Measurements from ENCODE around the gene CDYL2. TPM values are rescaled to one million over a fixed set of nuclear protein-coding genes. Genes with fewer than 3 reads are reported as not detected.

CDYL2 gene
- total and polyA plus RNA-seq, 7 donors, result 1.2 to 8.8 (median 2.5) TPM

GRCh38 chr16:80583466-80583865 lies 220.9 kb downstream of the CDYL2 start:
- intact Hi-C loops (cut with DNase I), result loop anchor here (10.0 kb wide), 1 partner anchor 241 kb away; no protein-coding TSS in a partner anchor
- Histone ChIP-seq H3K36me3 (no peaks in the 10 kb centered on the region), H3K4me1 (no peaks in the 10 kb centered on the region), H3K27ac (no peak overlapping the region), H3K9me3 (no peaks in the 10 kb centered on the region), H3K4me3 (no peak overlapping the region), H3K27me3 (no peaks in the 10 kb centered on the region)
- no peak for DNase-seq
- TF ChIP-seq POLR2A (IDR thresholded peaks at IDR 0.05) (no peak), CTCF (IDR thresholded peaks at IDR 0.05) (no peak), EP300 (IDR thresholded peaks at IDR 0.05) (no peak), POLR2AphosphoS5 (IDR thresholded peaks at IDR 0.05) (no peak)
- 82 to 84% methylated on average over 3 of the region's 3 CpGs for WGBS, 2 donors

- Histone ChIP-seq H3K4me3 (no peak overlapping the region), H3K9me3 (no peaks in the 10 kb centered on the region), H3K36me3 (no peaks in the 10 kb centered on the region), H3K27me3 (no peaks in the 10 kb centered on the region), H3K27ac (no peak overlapping the region), H3K4me1 (no peaks in the 10 kb centered on the region)
- no peak for DNase-seq
- TF ChIP-seq EP300 (IDR thresholded peaks at IDR 0.05), result no peak
- no peak for TF ChIP-seq POLR2A (IDR thresholded peaks at IDR 0.05)
- TF ChIP-seq CTCF (IDR thresholded peaks at IDR 0.05), result no peak
- TF ChIP-seq POLR2AphosphoS5 (IDR thresholded peaks at IDR 0.05), result no peak
- 76 to 86% methylated on average over 10 of the region's 10 CpGs for WGBS, 2 donors
- intact Hi-C loops (cut with DNase I), result loop anchor here (10.0 kb wide), 1 partner anchor 245 kb away; no protein-coding TSS in a partner anchor
These were observed 224.1 kb downstream of the CDYL2 start for GRCh38 chr16:80580109-80580832.

- Histone ChIP-seq H3K9me3 (no peaks in the 10 kb centered on the region), H3K27ac (no peak overlapping the region), H3K4me1 (no peaks in the 10 kb centered on the region), H3K4me3 (no peak overlapping the region), H3K36me3 (no peaks in the 10 kb centered on the region), H3K27me3 (no peaks in the 10 kb centered on the region)
- DNase-seq, result no peak
- 68 to 88% methylated on average over 11 of the region's 11 CpGs for WGBS, 2 donors
- TF ChIP-seq EP300 (IDR thresholded peaks at IDR 0.05), result no peak
- no peak for TF ChIP-seq POLR2A (IDR thresholded peaks at IDR 0.05)
- TF ChIP-seq CTCF (IDR thresholded peaks at IDR 0.05), result no peak
- no peak for TF ChIP-seq POLR2AphosphoS5 (IDR thresholded peaks at IDR 0.05)
- intact Hi-C loops (cut with DNase I), result no loop called here
These were observed 226.7 kb downstream of the CDYL2 start for GRCh38 chr16:80577485-80578280.

- TF ChIP-seq POLR2A (IDR thresholded peaks at IDR 0.05), result no peak
- no peak for TF ChIP-seq POLR2AphosphoS5 (IDR thresholded peaks at IDR 0.05)
- TF ChIP-seq CTCF (IDR thresholded peaks at IDR 0.05), result no peak
- TF ChIP-seq EP300 (IDR thresholded peaks at IDR 0.05), result no peak
- no peaks in the 10 kb centered on the region for H3K9me3 ChIP-seq
- no peak overlapping the region for H3K27ac ChIP-seq
- no peaks in the 10 kb centered on the region for H3K27me3 ChIP-seq
- DNase-seq, result no peak
- H3K36me3 ChIP-seq, result no peaks in the 10 kb centered on the region
- H3K4me3 ChIP-seq, result no peak overlapping the region
- 92 to 95% methylated on average over 1 of the region's 1 CpG for WGBS, 2 donors
- intact Hi-C loops (cut with DNase I), result no loop called here
- no peaks in the 10 kb centered on the region for H3K4me1 ChIP-seq
These were observed 228.0 kb downstream of the CDYL2 start for GRCh38 chr16:80576343-80576912.
